Stimulated activated CD8-positive, alpha-beta memory T cell treated with anti-CD3 and anti-CD28 coated beads, Interleukin-15, amount 100 ng/mL, for 1 hour (primary cell): ENCODE results near the gene CCNL1.
A peak's percentile ranks its signal among the peaks of the same experiment; 100 is the strongest.
"Not testable (repeated sequence)": the region's sequence is repeated elsewhere in the genome, so short reads cannot be mapped to it uniquely, and the experiment has no call there.

Experiments
- DNase-seq: peaks from one replicate; pipeline ENCODE4 v3.0.0-alpha.2; 2020; ENCODE audit warnings: low read depth

CCNL1 gene

GRCh38 chr3:157159762-157160657 is at the start of gene CCNL1:
Gene CCNL1 (minus strand): TSS chr3:157160147. CDS start chr3:157160094, 53 bp downstream.
- peak; percentile 86 for DNase-seq

GRCh38 chr3:157204880-157205279 is 44.9 kb upstream of the CCNL1 start:
- no peak for DNase-seq

DNA sequence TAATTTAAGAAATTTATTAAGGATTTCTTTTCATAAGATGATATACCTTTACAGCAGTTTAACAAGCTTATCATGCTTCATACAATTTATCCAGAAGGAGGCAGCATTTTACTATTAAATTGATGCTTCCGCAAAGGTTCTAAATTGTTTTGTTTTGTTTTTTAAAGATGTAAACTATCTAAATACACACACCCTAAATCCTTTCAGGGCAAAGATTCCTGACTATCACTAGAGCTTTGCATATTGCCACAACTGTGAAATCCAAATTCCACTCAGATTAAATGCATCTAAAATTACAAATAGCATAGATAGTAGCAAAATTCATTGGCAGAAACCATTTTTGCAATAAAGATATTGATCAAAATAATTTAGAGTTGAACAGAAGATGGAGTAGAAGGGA is 44.5 kb upstream of the CCNL1 start:
- DNase-seq: no peak

DNA sequence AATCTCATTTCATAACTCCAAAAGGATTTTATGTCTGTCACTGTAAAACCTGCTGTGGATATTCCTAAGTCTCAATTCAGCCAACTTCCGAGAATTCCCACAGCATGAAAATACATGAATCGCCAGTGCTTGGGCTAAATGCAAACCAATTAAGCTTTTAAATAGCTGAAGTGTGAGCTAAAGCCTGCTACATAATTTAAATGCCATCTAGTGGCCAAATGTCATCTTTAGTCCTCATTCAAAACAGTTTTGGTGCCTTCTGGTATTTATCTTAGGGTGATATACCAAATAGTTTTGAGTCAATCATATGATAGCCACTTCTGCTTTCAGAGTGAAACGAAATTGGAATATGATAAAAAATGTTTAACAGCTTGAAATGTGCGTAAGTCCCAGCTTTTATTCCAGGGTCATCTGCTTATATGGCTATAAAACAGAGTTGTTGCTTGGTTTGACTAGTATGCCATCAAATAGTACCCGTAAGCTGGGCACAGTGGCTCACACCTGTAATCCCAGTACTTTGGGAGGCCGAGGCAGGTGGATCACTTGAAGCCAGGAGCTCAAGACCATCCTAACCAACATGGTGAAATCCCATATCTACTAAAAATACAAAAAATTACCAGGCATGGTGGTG is 41.8 kb upstream of the CCNL1 start:
- DNase-seq: no peak

- DNase-seq: no peak
Measured at GRCh38 chr3:157199841-157200240, 39.9 kb upstream of the CCNL1 start.

GRCh38 chr3:157195965-157196364 is 36.0 kb upstream of the CCNL1 start:
- DNase-seq: no peak

DNA sequence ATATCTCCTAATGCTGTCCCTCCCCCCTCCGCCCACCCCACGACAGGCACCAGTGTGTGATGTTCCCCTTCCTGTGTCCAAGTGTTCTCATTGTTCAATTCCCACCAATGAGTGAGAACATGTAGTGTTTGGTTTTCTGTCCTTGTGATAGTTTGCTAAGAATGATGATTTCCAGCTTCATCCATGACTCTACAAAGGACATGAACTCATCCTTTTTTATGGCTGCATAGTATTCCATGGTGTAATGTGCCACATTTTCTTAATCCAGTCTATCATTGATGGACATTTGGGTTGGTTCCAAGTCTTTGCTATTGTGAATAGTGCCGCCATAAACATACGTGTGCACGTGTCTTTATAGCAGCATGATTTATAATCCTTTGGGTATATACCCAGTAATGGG is 31.2 kb upstream of the CCNL1 start:
- DNase-seq: not testable (repeated sequence)

- DNase-seq: no peak
Measured at GRCh38 chr3:157190380-157190872, 30.5 kb upstream of the CCNL1 start.

DNA sequence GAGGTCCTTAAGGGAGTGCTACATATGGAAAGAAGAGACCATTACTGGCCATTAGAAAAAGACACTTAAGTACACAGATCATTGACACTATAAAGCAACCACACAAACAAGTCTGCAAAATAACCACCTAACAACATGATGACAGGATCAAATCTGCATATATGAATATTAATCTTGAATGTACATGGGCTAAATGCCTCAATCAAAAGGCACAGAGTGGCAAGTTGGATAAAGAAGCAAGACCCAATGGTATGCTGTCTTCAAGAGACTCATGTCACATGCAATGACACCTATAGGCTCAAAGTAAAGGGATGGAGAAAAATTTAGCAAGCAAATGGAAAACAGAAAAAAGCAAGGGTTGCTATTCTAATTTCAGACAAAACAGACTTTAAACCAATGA is 28.4 kb upstream of the CCNL1 start:
- no peak for DNase-seq

- no peak for DNase-seq
Measured at GRCh38 chr3:157182879-157183278, 22.9 kb upstream of the CCNL1 start.

GRCh38 chr3:157180262-157180661 is 20.3 kb upstream of the CCNL1 start:
- DNase-seq: no peak

DNA sequence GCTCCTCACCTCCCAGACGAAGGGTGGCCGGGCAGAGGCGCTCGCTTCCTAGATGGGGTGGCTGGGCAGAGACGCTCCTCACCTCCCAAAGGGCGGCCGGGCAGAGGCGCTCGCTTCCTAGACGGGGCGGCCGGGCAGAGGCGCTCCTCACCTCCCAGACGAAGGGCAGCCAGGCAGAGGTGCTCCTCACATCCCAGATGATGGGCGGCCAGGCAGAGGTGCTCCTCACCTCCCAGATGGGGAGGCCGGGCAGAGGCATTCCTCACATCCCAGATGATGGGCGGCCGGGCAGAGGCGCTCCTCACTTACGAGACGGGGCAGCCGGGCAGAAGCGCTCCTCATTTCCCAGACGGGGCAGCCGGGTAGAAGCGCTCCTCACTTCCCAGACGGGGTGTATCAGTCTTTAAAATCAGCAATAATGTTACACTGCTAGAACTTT is 19.4 kb upstream of the CCNL1 start:
- no peak for DNase-seq

GRCh38 chr3:157178503-157179364 is 18.8 kb upstream of the CCNL1 start:
- DNase-seq: not testable (repeated sequence)

DNA sequence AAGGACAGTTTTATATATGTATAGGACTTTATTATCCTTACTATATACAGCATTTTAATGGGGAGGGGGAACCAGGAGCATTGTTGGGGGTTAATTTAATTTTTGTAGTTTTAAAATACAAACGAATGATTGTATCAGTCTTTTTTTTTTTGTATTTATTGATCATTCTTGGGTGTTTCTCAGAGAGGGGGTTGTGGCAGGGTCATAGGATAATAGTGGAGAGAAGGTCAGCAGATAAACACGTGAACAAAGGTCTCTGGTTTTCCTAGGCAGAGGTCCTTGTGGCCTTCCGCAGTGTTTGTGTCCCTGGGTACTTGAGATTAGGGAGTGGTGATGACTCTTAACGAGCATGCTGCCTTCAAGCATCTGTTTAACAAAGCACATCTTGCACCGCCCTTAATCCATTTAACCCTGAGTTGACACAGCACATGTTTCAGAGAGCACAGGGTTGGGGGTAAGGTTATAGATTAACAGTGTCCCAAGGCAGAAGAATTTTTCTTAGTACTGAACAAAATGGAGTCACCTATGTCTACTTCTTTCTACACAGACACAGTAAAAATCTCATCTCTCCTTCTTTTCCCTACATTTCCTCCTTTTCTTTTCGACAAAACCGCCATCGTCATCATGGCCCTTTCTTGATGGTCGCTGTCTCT is 18.0 kb upstream of the CCNL1 start:
- not testable (repeated sequence) for DNase-seq

GRCh38 chr3:157176934-157177333 is 17.0 kb upstream of the CCNL1 start:
- no peak for DNase-seq

GRCh38 chr3:157175691-157176507 is 16.0 kb upstream of the CCNL1 start:
- DNase-seq: no peak

GRCh38 chr3:157174649-157175498 is 14.9 kb upstream of the CCNL1 start:
- DNase-seq: peak; percentile 93

GRCh38 chr3:157174290-157174648 is 14.3 kb upstream of the CCNL1 start:
- DNase-seq: no peak

- DNase-seq: not testable (repeated sequence)
Measured at GRCh38 chr3:157173343-157173742, 13.4 kb upstream of the CCNL1 start.

DNA sequence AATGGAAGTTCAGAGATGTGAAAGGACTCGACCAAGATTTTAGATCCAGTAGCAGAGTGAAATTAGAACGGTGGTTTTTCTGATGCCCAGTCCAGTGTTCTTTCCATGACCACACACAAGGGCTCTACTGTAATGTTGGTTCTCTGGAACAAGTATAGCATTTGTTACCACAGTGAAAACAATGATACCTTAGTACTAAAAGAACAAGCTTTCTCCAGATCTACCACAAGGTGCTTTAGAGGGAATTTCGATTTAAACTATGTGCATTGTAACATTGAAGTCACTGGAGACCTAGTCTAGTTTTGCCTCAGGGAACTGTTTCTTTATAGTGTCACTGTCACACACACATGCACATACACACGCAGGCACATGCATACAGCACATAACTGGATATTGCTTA is 12.8 kb upstream of the CCNL1 start:
- DNase-seq: no peak
